ENCODE measurements around the gene TXLNB.

Gene TXLNB

GRCh38 chr6:139270249-139270648 is 21.5 kb downstream of the TXLNB start:
- H3K9me3 Mint-ChIP-seq: no peaks in the 10 kb centered on the region
- H3K4me3 Mint-ChIP-seq: no peak overlapping the region

DNA sequence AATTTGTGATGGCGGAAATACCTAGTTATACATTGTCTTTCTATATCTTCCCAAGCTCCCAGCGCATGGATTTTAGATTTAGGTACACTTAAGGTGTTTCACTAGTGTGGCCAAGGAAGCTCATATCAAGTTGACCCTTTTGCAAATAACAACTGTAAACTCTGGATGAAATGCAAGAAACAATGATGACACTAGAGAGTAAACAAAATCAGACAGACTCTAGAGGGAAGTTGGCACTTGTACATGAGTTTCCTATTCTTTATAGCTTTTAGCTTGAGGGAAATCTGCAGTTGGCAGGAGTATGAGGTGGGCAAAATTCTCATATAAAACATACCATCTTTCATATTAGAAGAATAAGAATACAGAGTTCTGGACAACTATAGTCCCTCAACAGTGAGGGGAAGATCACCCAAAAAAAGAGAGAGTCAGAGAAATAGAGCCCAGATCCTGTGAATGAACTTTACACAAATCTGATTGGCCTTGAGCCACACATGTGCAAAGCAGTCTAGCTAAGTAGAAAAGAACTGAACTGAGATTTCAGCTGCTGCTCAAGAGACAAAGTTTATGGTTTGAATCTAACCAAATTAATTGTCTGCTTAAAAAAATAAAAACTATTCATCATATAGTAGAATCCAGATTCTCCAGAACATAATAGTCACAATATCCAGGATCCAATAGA is 26.1 kb downstream of the TXLNB start:
- no peak for DNase-seq
- Mint-ChIP-seq H3K4me3 (no peak overlapping the region), H3K27ac (no peak overlapping the region), H3K27me3 (no peaks in the 10 kb centered on the region), H3K9me3 (no peaks in the 10 kb centered on the region), H3K36me3 (ENCODE audit: low read depth) (no peaks in the 10 kb centered on the region), H3K4me1 (peaks cover 19% of the 10 kb centered on the region)
- ATAC-seq: no peak

More at GRCh38 chr6:139270249-139270648, 21.5 kb downstream of the TXLNB start:
- DNase-seq (no peak), ATAC-seq (no peak)
- no peaks in the 10 kb centered on the region for H3K36me3 Mint-ChIP-seq (ENCODE audit: low read depth)
- H3K27ac Mint-ChIP-seq: no peak overlapping the region
- H3K4me1 Mint-ChIP-seq: peaks cover 5% of the 10 kb centered on the region
- H3K27me3 Mint-ChIP-seq: no peaks in the 10 kb centered on the region

GRCh38 chr6:139262519-139263300 is 29.1 kb downstream of the TXLNB start:
- Mint-ChIP-seq H3K4me1 (peaks cover 19% of the 10 kb centered on the region), H3K27ac (peak overlapping the region; percentile 82), H3K36me3 (ENCODE audit: low read depth) (no peaks in the 10 kb centered on the region), H3K4me3 (peak overlapping the region; percentile 68), H3K9me3 (no peaks in the 10 kb centered on the region), H3K27me3 (no peaks in the 10 kb centered on the region)
- ATAC-seq (peak; percentile 99), DNase-seq (no peak)

GRCh38 chr6:139257821-139258398 is 33.9 kb downstream of the TXLNB start:
- DNase-seq (no peak), ATAC-seq (no peak)
- H3K36me3 Mint-ChIP-seq (ENCODE audit: low read depth): no peaks in the 10 kb centered on the region
- peaks cover 24% of the 10 kb centered on the region for H3K4me1 Mint-ChIP-seq
- H3K27ac Mint-ChIP-seq: no peak overlapping the region
- H3K4me3 Mint-ChIP-seq: no peak overlapping the region
- no peaks in the 10 kb centered on the region for H3K9me3 Mint-ChIP-seq
- no peaks in the 10 kb centered on the region for H3K27me3 Mint-ChIP-seq

DNA sequence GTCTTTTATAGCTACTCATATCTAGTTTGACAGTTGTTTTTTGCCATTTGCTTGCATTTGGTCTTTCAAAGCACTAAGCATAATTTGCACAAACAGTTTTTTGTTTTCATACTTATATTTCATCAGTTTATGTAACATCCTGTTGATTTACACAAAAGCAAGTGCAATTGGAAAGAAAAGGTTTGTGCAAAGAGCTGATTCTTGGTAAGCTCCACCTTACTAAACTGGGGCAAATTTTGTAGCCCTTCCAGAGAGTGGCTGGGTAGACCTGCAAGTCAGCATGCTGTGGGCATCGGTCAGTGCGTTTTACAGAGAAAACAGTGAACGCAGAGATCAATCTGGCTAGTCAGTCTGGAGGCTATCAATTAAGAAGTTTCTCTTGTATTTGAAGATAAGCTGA is 34.5 kb downstream of the TXLNB start:
- H3K36me3 Mint-ChIP-seq (ENCODE audit: low read depth): no peaks in the 10 kb centered on the region
- no peaks in the 10 kb centered on the region for H3K9me3 Mint-ChIP-seq
- H3K27me3 Mint-ChIP-seq: no peaks in the 10 kb centered on the region
- DNase-seq (no peak), ATAC-seq (no peak)
- H3K27ac Mint-ChIP-seq: no peak overlapping the region
- peaks cover 19% of the 10 kb centered on the region for H3K4me1 Mint-ChIP-seq
- no peak overlapping the region for H3K4me3 Mint-ChIP-seq

DNA sequence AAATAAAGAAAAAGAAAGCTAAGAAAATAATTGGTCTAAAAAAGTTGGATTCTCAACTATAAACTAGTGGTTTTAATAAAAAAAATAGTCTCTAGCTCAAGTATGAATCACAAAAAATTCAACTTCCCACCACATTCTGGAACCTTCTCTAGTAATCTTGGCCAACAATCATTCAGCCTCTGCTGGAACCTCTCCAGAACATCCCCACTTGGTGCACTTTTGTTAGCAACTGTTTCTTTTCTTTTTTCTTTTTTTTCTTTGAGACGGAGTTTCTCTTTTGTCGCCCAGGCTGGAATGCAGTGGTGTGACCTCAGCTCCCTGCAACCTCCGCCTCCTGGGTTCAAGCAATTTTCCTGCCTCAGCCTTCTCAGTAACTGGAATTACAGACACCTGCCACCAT is 35.7 kb downstream of the TXLNB start:
- H3K4me1 Mint-ChIP-seq: peaks cover 21% of the 10 kb centered on the region
- no peaks in the 10 kb centered on the region for H3K27me3 Mint-ChIP-seq
- H3K9me3 Mint-ChIP-seq: no peaks in the 10 kb centered on the region
- no peaks in the 10 kb centered on the region for H3K36me3 Mint-ChIP-seq (ENCODE audit: low read depth)
- ATAC-seq (no peak), DNase-seq (no peak)
- no peak overlapping the region for H3K27ac Mint-ChIP-seq
- H3K4me3 Mint-ChIP-seq: no peak overlapping the region

GRCh38 chr6:139254196-139254595 is 37.6 kb downstream of the TXLNB start:
- Mint-ChIP-seq H3K9me3 (no peaks in the 10 kb centered on the region), H3K27me3 (no peaks in the 10 kb centered on the region), H3K27ac (no peak overlapping the region), H3K36me3 (ENCODE audit: low read depth) (peaks cover 2% of the 10 kb centered on the region), H3K4me1 (peaks cover 37% of the 10 kb centered on the region), H3K4me3 (no peak overlapping the region)
- ATAC-seq (no peak), DNase-seq (no peak)

DNA sequence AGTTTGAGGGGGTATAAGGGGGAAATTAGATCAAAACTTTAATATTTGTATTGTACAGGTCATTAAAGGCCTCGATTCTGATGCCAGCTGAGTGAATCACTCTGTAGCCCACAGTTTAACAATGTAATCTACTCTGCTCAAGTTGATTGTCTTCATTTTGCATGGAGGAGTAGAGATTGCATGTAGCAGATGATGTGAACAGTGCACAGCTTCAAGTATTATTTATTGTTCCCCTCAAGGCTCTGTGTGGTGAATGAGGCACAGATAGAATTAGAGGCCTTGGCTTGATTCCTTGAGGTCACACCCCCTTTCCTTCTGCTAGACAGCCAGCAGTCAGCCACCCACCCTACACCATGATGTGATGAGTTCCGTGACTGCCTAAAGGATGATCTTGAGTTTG is 38.1 kb downstream of the TXLNB start:
- no peak for DNase-seq
- Mint-ChIP-seq H3K9me3 (no peaks in the 10 kb centered on the region), H3K4me3 (no peak overlapping the region), H3K27me3 (no peaks in the 10 kb centered on the region), H3K4me1 (peaks cover 42% of the 10 kb centered on the region), H3K27ac (no peak overlapping the region), H3K36me3 (ENCODE audit: low read depth) (peaks cover 2% of the 10 kb centered on the region)
- no peak for ATAC-seq

- ATAC-seq (no peak), DNase-seq (no peak)
- Mint-ChIP-seq H3K27me3 (no peaks in the 10 kb centered on the region), H3K36me3 (ENCODE audit: low read depth) (peaks cover 2% of the 10 kb centered on the region), H3K9me3 (no peaks in the 10 kb centered on the region), H3K4me3 (no peak overlapping the region), H3K27ac (peak overlapping the region; percentile 7), H3K4me1 (peaks cover 51% of the 10 kb centered on the region)
Observed at GRCh38 chr6:139251691-139252390, 40.0 kb downstream of the TXLNB start.

GRCh38 chr6:139251045-139251690 is 40.6 kb downstream of the TXLNB start:
- DNase-seq (no peak), ATAC-seq (no peak)
- H3K36me3 Mint-ChIP-seq (ENCODE audit: low read depth): peaks cover 2% of the 10 kb centered on the region
- no peak overlapping the region for H3K4me3 Mint-ChIP-seq
- H3K4me1 Mint-ChIP-seq: peaks cover 51% of the 10 kb centered on the region
- H3K9me3 Mint-ChIP-seq: no peaks in the 10 kb centered on the region
- H3K27me3 Mint-ChIP-seq: no peaks in the 10 kb centered on the region
- H3K27ac Mint-ChIP-seq: peak overlapping the region; percentile 40

DNA sequence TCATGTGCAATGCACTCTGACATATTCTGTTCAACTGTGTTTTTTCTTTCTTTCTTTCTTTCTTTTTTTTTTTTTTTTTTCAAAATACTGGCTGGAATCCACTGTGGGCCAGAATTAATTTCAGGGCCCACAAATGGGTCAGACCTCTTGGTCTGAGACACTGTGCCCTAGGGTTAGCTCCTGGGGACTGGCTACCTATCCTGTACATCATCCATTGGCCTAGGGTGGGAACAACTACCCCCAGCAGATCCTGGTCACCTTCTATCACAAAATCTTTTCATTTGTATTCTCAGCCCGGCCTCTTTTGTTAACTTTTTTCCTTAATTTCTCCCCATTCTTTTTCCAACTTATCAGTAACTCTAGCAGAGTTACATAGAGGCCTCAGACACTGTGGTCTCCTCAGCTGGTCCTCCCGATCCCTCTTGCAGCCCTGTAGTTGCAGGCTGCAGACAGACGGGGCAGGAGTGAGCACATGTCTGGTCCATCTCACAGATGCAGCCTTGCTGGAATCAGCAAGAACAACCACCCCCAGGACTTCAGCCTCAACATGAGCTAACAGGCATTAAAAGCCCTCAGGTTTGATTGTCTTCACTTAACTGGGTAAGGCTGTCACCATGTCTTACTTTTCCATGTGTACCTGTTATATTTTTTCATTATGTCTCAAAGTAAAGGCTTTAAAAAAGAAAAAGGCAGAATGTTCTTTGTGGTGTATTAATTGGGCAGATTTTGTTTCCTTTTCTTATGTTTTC is 41.3 kb downstream of the TXLNB start:
- Mint-ChIP-seq H3K27me3 (no peaks in the 10 kb centered on the region), H3K36me3 (ENCODE audit: low read depth) (peaks cover 2% of the 10 kb centered on the region), H3K4me3 (no peak overlapping the region), H3K27ac (peak overlapping the region; percentile 40), H3K4me1 (peaks cover 51% of the 10 kb centered on the region), H3K9me3 (no peaks in the 10 kb centered on the region)
- ATAC-seq: peak; percentile 68
- DNase-seq: peak; percentile 64

DNA sequence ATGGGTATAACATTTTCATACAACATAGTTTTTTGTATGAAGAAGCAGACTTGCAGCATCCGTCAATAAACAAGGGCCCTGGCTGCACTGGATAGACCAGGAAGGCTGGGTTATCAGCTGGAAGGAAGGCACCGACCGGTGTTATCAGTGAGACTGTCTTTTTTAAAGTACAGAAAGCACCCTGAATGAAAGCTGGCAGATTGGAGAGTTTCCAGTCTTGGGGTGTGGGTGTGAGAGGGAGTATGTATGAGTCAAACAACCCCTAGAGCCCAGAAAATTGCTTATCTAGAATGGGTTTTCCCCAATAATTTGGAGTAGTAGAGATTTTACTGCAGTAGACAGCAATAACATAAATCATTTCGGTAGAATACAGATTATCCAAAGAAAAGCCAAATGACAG is 42.4 kb downstream of the TXLNB start:
- no peaks in the 10 kb centered on the region for H3K9me3 Mint-ChIP-seq
- peak; percentile 65 for ATAC-seq
- H3K27me3 Mint-ChIP-seq: no peaks in the 10 kb centered on the region
- peak overlapping the region; percentile 48 for H3K4me3 Mint-ChIP-seq
- DNase-seq: peak; percentile 23
- peaks cover 2% of the 10 kb centered on the region for H3K36me3 Mint-ChIP-seq (ENCODE audit: low read depth)
- peaks cover 51% of the 10 kb centered on the region for H3K4me1 Mint-ChIP-seq
- peak overlapping the region; percentile 59 for H3K27ac Mint-ChIP-seq

GRCh38 chr6:139248911-139249310 is 42.9 kb downstream of the TXLNB start:
- no peak for DNase-seq
- H3K4me3 Mint-ChIP-seq: no peak overlapping the region
- no peak for ATAC-seq
- peaks cover 2% of the 10 kb centered on the region for H3K36me3 Mint-ChIP-seq (ENCODE audit: low read depth)
- H3K27ac Mint-ChIP-seq: peak overlapping the region; percentile 59
- H3K9me3 Mint-ChIP-seq: no peaks in the 10 kb centered on the region
- no peaks in the 10 kb centered on the region for H3K27me3 Mint-ChIP-seq
- H3K4me1 Mint-ChIP-seq: peaks cover 51% of the 10 kb centered on the region

- Mint-ChIP-seq H3K4me3 (peak overlapping the region; percentile 30), H3K27me3 (no peaks in the 10 kb centered on the region), H3K36me3 (ENCODE audit: low read depth) (peaks cover 2% of the 10 kb centered on the region), H3K27ac (no peak overlapping the region), H3K4me1 (peaks cover 40% of the 10 kb centered on the region), H3K9me3 (no peaks in the 10 kb centered on the region)
- DNase-seq (no peak), ATAC-seq (no peak)
Observed at GRCh38 chr6:139247618-139248017, 44.2 kb downstream of the TXLNB start.
